ENCODE measurements around the gene CDCP2. TPM values are rescaled to one million over a fixed set of nuclear protein-coding genes. Genes with fewer than 3 reads are reported as not detected.

The CDCP2 gene
- total and polyA plus RNA-seq, 2 experiments from 2014 or later, result not detected

DNA sequence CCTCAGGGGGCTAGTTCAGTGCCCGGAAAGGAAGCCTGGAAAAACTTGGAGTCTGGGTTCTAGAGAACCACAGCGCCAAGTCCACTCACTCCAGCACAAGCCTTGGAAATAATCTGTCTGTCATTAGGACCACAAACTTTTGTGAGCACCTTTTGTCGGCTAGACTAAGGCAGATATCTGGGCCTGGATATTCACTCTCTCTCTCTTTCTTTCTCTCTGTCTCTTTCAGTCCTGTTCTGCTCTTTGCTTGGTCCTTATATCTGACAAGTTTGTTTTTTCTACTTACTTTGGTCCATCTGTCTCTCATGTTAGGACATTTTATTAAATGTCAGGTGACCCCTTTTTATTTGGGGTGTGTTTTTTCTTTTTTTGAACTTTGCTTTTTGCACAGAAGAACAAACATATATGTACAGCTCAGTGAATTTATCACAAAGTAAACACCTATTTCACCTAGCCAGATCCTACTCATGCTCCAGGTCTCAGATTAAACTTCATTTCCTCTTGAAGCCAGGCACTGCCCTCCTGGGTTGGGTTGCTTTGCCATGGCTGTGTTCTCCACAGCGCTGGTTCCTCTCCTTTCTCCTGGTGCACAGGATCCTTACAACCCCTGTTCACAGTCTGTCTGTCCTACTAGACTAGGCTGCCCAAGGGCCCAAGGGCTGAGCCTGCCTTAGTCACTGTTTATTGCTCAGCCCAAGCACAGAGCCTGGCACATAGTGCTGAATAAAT lies 58.6 kb downstream of the CDCP2 start (continued):
- TF ChIP-seq ZNF331 (CRISPR knock-in tag; IDR thresholded peaks at IDR 0.05; ENCODE audit: low read depth), result no peak
- no peak for TF ChIP-seq POLR2AphosphoS5 (IDR thresholded peaks at IDR 0.05; ENCODE audit: low read depth)
- no peak for TF ChIP-seq CREB1 (CRISPR knock-in tag; IDR thresholded peaks at IDR 0.05; ENCODE audit: low read depth)
- TF ChIP-seq ZNF114 (CRISPR knock-in tag; IDR thresholded peaks at IDR 0.05), result no peak
- no peak for TF ChIP-seq STAT1 (IDR thresholded peaks at IDR 0.05; ENCODE audit: unreplicated experiment)

DNA sequence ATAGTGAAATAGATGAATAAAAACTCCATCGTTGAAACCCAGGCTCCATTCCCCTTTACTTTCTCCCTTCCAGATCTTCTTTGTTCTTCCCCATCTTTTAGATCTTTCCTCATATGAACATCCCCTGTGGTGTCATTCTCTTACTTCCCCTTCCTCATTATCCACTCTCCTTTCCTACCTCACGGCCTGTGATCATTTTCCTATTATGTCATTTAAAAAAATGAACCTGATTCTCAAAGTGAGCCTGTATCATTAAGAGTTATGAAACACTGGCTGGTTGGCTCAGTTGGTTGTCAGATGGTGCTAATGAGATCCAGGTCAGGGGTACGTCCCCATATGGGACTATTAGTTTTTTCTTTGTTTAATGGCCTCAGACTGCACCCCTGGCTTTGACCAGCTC lies 61.1 kb downstream of the CDCP2 start:
- Mint-ChIP-seq H3K27ac (no peak overlapping the region), H3K9me3 (no peaks in the 10 kb centered on the region), H3K4me1 (peaks cover 7% of the 10 kb centered on the region), H3K36me3 (ENCODE audit: low read depth) (no peaks in the 10 kb centered on the region), H3K4me3 (no peak overlapping the region), H3K27me3 (ENCODE audit: insufficient read depth, low read depth, poor library complexity) (no peaks in the 10 kb centered on the region)
- no peaks in the 10 kb centered on the region for H3K27me3 ChIP-seq (ENCODE audit: insufficient read depth)
- DNase-seq (ENCODE audit: low spot score) (no peak), ATAC-seq (no peak)
- H3K9me2 ChIP-seq (ENCODE audit: insufficient read depth), result no peaks in the 10 kb centered on the region
- no peak overlapping the region for H3K4me2 ChIP-seq
- H2AFZ ChIP-seq, result no peak overlapping the region
- H3K36me3 ChIP-seq (ENCODE audit: insufficient read depth), result no peaks in the 10 kb centered on the region
- no peak overlapping the region for H3K27ac ChIP-seq (ENCODE audit: low read depth)
- 0 out of 2 replicates have a peak, but pooled peaks cover 4% of the 10 kb centered on the region for H3K4me1 ChIP-seq (ENCODE audit: insufficient read depth)
- H3K4me3 ChIP-seq, result no peak overlapping the region
- no peaks in the 10 kb centered on the region for H3K79me2 ChIP-seq (replicated peaks; ENCODE audit: insufficient read depth)
- no peaks in the 10 kb centered on the region for H3F3A ChIP-seq (replicated peaks; ENCODE audit: low read depth)
- no peaks in the 10 kb centered on the region for H4K20me1 ChIP-seq (replicated peaks; ENCODE audit: insufficient read depth)
- TF ChIP-seq, protein P1, sequence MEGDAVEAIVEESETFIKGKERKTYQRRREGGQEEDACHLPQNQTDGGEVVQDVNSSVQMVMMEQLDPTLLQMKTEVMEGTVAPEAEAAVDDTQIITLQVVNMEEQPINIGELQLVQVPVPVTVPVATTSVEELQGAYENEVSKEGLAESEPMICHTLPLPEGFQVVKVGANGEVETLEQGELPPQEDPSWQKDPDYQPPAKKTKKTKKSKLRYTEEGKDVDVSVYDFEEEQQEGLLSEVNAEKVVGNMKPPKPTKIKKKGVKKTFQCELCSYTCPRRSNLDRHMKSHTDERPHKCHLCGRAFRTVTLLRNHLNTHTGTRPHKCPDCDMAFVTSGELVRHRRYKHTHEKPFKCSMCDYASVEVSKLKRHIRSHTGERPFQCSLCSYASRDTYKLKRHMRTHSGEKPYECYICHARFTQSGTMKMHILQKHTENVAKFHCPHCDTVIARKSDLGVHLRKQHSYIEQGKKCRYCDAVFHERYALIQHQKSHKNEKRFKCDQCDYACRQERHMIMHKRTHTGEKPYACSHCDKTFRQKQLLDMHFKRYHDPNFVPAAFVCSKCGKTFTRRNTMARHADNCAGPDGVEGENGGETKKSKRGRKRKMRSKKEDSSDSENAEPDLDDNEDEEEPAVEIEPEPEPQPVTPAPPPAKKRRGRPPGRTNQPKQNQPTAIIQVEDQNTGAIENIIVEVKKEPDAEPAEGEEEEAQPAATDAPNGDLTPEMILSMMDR (conservative IDR thresholded peaks at IDR 0.05; ENCODE audit: low read depth in 2 of 2), result no peak
- no peak for TF ChIP-seq STAT1 (IDR thresholded peaks at IDR 0.05; ENCODE audit: unreplicated experiment)
- TF ChIP-seq EZH2phosphoT487 (IDR thresholded peaks at IDR 0.05; ENCODE audit: unreplicated experiment), result no peak
- no peak for TF ChIP-seq NANOG (IDR thresholded peaks at IDR 0.05; ENCODE audit: borderline replicate concordance)
- TF ChIP-seq, protein P2, sequence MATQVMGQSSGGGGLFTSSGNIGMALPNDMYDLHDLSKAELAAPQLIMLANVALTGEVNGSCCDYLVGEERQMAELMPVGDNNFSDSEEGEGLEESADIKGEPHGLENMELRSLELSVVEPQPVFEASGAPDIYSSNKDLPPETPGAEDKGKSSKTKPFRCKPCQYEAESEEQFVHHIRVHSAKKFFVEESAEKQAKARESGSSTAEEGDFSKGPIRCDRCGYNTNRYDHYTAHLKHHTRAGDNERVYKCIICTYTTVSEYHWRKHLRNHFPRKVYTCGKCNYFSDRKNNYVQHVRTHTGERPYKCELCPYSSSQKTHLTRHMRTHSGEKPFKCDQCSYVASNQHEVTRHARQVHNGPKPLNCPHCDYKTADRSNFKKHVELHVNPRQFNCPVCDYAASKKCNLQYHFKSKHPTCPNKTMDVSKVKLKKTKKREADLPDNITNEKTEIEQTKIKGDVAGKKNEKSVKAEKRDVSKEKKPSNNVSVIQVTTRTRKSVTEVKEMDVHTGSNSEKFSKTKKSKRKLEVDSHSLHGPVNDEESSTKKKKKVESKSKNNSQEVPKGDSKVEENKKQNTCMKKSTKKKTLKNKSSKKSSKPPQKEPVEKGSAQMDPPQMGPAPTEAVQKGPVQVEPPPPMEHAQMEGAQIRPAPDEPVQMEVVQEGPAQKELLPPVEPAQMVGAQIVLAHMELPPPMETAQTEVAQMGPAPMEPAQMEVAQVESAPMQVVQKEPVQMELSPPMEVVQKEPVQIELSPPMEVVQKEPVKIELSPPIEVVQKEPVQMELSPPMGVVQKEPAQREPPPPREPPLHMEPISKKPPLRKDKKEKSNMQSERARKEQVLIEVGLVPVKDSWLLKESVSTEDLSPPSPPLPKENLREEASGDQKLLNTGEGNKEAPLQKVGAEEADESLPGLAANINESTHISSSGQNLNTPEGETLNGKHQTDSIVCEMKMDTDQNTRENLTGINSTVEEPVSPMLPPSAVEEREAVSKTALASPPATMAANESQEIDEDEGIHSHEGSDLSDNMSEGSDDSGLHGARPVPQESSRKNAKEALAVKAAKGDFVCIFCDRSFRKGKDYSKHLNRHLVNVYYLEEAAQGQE (IDR thresholded peaks at IDR 0.05; ENCODE audit: unreplicated experiment), result no peak
- no peak for TF ChIP-seq POLR2AphosphoS5 (IDR thresholded peaks at IDR 0.05; ENCODE audit: low read depth)
- TF ChIP-seq, protein P3, sequence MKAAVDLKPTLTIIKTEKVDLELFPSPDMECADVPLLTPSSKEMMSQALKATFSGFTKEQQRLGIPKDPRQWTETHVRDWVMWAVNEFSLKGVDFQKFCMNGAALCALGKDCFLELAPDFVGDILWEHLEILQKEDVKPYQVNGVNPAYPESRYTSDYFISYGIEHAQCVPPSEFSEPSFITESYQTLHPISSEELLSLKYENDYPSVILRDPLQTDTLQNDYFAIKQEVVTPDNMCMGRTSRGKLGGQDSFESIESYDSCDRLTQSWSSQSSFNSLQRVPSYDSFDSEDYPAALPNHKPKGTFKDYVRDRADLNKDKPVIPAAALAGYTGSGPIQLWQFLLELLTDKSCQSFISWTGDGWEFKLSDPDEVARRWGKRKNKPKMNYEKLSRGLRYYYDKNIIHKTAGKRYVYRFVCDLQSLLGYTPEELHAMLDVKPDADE (IDR thresholded peaks at IDR 0.05), result no peak
- TF ChIP-seq JUNB (IDR thresholded peaks at IDR 0.05; ENCODE audit: unreplicated experiment), result no peak
- TF ChIP-seq, protein P4, sequence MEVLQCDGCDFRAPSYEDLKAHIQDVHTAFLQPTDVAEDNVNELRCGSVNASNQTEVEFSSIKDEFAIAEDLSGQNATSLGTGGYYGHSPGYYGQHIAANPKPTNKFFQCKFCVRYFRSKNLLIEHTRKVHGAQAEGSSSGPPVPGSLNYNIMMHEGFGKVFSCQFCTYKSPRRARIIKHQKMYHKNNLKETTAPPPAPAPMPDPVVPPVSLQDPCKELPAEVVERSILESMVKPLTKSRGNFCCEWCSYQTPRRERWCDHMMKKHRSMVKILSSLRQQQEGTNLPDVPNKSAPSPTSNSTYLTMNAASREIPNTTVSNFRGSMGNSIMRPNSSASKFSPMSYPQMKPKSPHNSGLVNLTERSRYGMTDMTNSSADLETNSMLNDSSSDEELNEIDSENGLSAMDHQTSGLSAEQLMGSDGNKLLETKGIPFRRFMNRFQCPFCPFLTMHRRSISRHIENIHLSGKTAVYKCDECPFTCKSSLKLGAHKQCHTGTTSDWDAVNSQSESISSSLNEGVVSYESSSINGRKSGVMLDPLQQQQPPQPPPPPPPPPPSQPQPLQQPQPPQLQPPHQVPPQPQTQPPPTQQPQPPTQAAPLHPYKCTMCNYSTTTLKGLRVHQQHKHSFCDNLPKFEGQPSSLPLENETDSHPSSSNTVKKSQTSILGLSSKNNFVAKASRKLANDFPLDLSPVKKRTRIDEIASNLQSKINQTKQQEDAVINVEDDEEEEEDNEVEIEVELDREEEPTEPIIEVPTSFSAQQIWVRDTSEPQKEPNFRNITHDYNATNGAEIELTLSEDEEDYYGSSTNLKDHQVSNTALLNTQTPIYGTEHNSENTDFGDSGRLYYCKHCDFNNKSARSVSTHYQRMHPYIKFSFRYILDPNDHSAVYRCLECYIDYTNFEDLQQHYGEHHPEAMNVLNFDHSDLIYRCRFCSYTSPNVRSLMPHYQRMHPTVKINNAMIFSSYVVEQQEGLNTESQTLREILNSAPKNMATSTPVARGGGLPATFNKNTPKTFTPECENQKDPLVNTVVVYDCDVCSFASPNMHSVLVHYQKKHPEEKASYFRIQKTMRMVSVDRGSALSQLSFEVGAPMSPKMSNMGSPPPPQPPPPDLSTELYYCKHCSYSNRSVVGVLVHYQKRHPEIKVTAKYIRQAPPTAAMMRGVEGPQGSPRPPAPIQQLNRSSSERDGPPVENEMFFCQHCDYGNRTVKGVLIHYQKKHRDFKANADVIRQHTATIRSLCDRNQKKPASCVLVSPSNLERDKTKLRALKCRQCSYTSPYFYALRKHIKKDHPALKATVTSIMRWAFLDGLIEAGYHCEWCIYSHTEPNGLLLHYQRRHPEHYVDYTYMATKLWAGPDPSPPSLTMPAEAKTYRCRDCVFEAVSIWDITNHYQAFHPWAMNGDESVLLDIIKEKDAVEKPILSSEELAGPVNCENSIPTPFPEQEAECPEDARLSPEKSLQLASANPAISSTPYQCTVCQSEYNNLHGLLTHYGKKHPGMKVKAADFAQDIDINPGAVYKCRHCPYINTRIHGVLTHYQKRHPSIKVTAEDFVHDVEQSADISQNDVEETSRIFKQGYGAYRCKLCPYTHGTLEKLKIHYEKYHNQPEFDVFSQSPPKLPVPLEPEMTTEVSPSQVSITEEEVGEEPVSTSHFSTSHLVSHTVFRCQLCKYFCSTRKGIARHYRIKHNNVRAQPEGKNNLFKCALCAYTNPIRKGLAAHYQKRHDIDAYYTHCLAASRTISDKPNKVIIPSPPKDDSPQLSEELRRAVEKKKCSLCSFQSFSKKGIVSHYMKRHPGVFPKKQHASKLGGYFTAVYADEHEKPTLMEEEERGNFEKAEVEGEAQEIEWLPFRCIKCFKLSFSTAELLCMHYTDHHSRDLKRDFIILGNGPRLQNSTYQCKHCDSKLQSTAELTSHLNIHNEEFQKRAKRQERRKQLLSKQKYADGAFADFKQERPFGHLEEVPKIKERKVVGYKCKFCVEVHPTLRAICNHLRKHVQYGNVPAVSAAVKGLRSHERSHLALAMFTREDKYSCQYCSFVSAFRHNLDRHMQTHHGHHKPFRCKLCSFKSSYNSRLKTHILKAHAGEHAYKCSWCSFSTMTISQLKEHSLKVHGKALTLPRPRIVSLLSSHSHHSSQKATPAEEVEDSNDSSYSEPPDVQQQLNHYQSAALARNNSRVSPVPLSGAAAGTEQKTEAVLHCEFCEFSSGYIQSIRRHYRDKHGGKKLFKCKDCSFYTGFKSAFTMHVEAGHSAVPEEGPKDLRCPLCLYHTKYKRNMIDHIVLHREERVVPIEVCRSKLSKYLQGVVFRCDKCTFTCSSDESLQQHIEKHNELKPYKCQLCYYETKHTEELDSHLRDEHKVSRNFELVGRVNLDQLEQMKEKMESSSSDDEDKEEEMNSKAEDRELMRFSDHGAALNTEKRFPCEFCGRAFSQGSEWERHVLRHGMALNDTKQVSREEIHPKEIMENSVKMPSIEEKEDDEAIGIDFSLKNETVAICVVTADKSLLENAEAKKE (CRISPR knock-in tag; IDR thresholded peaks at IDR 0.05), result no peak
- no peak for TF ChIP-seq CREB1 (CRISPR knock-in tag; IDR thresholded peaks at IDR 0.05; ENCODE audit: low read depth)
- no peak for TF ChIP-seq ZNF114 (CRISPR knock-in tag; IDR thresholded peaks at IDR 0.05)

All from GM23338 (cell line).